Subcutaneous abdominal adipose tissue (tissue), 5 donors: Measurements from ENCODE around the gene TLE6.
"Not testable (repeated sequence)": the region's sequence is repeated elsewhere in the genome, so short reads cannot be mapped to it uniquely, and the experiment has no call there.

Experiments used
- H3K27ac ChIP-seq: one replicate; pipeline ENCODE4 v1.7.0; 2013; ENCODE audit warnings: low read depth, mild to moderate bottlenecking, inconsistent platforms, low read length, moderate library complexity
- H3K27me3 ChIP-seq, 5 donors: one replicate each; pipeline ENCODE4 v1.7.0; 2013; ENCODE audit warnings: low read length in 5 of 5, inconsistent platforms in 1 of 5; ENCODE audit not compliant: control insufficient read depth in 5 of 5, insufficient read depth in 4 of 5
- H3K36me3 ChIP-seq, 5 donors: one replicate each; pipeline ENCODE4 v1.7.0; 2013; ENCODE audit warnings: low read length in 5 of 5; ENCODE audit not compliant: control insufficient read depth in 5 of 5, insufficient read depth in 5 of 5
- H3K4me1 ChIP-seq, 5 donors: one replicate each; pipeline ENCODE4 v1.7.0; 2013; ENCODE audit warnings: low read length in 5 of 5, mild to moderate bottlenecking in 3 of 5, moderate library complexity in 1 of 5; ENCODE audit not compliant: control insufficient read depth in 5 of 5, insufficient read depth in 5 of 5
- H3K4me3 ChIP-seq, 5 donors: one replicate each; pipeline ENCODE4 v1.7.0; 2013; ENCODE audit warnings: low read length in 5 of 5, low read depth in 1 of 5
- H3K9ac ChIP-seq, 5 donors: one replicate each; pipeline ENCODE4 v1.7.0; 2013; ENCODE audit warnings: low read length in 5 of 5, mild to moderate bottlenecking in 4 of 5, moderate library complexity in 3 of 5
- H3K9me3 ChIP-seq, 5 donors: one replicate each; pipeline ENCODE4 v1.7.0; 2013; ENCODE audit warnings: low read length in 5 of 5; ENCODE audit not compliant: control insufficient read depth in 5 of 5
- donor health status: healthy.
- donor health status: healthy.
- donor health status: healthy.
- donor health status: healthy.
- donor health status: healthy.

TLE6 gene

DNA sequence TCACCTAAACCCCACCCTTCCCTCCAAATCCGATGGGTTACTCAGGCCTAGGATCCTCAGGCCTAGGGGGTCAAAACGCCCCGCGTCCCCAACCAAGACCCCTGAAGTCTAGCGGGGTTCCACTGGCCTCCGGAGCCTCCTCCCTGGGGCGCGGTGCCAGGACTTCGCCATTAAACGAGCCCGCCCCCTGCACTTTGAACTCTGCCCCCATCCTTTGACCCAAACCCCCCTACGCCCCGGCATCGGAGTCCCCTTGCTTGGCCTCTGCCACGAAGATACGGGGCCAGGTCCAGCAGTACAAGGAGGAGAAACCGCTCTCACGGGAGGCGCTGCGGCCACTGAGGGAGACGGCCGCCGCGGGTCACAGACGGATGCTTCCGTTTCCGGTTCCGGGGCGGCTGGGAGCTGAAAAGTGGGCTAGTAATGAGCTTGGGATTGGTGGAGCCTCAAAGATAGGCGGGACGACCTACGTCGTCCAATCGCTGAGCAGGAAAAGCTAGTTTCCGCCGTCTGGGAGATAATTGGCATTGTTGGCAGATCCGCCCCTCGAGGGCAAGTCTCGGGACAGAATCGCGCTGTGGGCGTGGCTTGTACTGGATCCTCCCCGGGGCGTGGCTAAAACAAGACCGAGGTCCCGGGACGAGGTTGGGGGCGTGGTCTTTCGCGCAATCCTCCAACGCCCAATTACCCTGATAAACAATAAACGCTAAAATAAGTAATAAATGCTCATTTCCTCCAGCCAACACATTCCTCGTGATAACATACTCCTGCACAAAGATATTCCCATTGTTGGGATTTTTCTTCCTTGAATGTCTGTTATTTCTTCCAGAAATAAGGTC lies 26.9 kb upstream of the TLE6 start:
- H3K4me3 ChIP-seq = peak overlapping the region; percentile 89 to 98 (median 96)
- H3K27ac ChIP-seq = peak overlapping the region; percentile 94
- peak overlapping the region; percentile 80 to 98 (median 96) for H3K9ac ChIP-seq
- no peaks in the 10 kb centered on the region for H3K27me3 ChIP-seq
- no peaks in the 10 kb centered on the region for H3K9me3 ChIP-seq
- H3K36me3 ChIP-seq = no peaks in the 10 kb centered on the region
- H3K4me1 ChIP-seq = peaks cover 6 to 29% (median 22%) of the 10 kb centered on the region in 5 donors

DNA sequence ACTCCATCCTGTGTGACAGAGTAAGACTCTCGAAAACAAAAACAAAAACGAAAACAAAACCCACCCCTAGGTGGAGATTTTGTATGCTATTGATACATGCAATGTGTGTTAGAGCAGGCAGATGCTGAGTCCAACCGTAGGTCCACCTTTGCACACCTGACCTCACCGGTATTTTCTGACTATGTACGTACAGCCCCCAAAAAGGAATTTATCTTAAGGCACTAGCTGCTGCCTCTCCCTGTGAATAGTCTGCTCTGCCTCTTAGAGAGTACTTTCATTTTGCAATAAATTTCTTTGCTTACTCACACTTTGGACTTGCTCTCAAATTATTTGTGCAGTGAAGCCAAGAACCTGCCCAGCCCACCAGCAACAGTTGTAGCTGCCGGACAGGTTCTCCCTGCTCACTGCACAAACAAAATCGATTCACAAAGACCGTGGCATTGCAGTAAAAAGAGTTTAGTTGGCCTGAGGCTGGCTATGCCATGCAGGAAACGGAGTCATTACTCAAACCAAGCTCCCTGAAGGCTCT lies 24.3 kb upstream of the TLE6 start:
- Histone ChIP-seq H3K4me3 (peak overlapping the region in 3 of 5 donors; percentile 23 to 37 (median 33)), H3K9ac (no peak overlapping the region), H3K27me3 (no peaks in the 10 kb centered on the region), H3K4me1 (peaks cover 6 to 21% (median 16%) of the 10 kb centered on the region in 5 donors), H3K27ac (no peak overlapping the region), H3K36me3 (no peaks in the 10 kb centered on the region), H3K9me3 (no peaks in the 10 kb centered on the region)

GRCh38 chr19:2957160-2957559 lies 20.2 kb upstream of the TLE6 start:
- Histone ChIP-seq H3K27me3 (no peaks in the 10 kb centered on the region), H3K4me1 (peaks cover 0 to 10% (median 5%) of the 10 kb centered on the region in 5 donors), H3K9ac (no peak overlapping the region), H3K9me3 (no peaks in the 10 kb centered on the region), H3K4me3 (no peak overlapping the region), H3K27ac (no peak overlapping the region), H3K36me3 (no peaks in the 10 kb centered on the region)

GRCh38 chr19:2960120-2960519 lies 17.2 kb upstream of the TLE6 start:
- Histone ChIP-seq H3K9ac (no peak overlapping the region), H3K9me3 (no peaks in the 10 kb centered on the region), H3K36me3 (no peaks in the 10 kb centered on the region), H3K4me1 (peaks cover 0 to 6% (median 0%) of the 10 kb centered on the region in 5 donors), H3K27ac (no peak overlapping the region), H3K4me3 (no peak overlapping the region), H3K27me3 (no peaks in the 10 kb centered on the region)

GRCh38 chr19:2962018-2962670 lies 15.2 kb upstream of the TLE6 start:
- no peak overlapping the region for H3K9ac ChIP-seq
- H3K27ac ChIP-seq = no peak overlapping the region
- no peaks in the 10 kb centered on the region for H3K9me3 ChIP-seq
- H3K36me3 ChIP-seq = no peaks in the 10 kb centered on the region
- H3K4me1 ChIP-seq = peaks cover 0 to 6% (median 0%) of the 10 kb centered on the region in 5 donors
- H3K4me3 ChIP-seq = peak overlapping the region in 2 of 5 donors; percentile 31 to 64
- H3K27me3 ChIP-seq = no peaks in the 10 kb centered on the region

- Histone ChIP-seq H3K9me3 (no peaks in the 10 kb centered on the region), H3K4me1 (peaks cover 0 to 6% (median under 1%) of the 10 kb centered on the region in 5 donors), H3K9ac (no peak overlapping the region), H3K27me3 (no peaks in the 10 kb centered on the region), H3K27ac (no peak overlapping the region), H3K4me3 (no peak overlapping the region), H3K36me3 (no peaks in the 10 kb centered on the region)
Measured at GRCh38 chr19:2963122-2963521, 14.2 kb upstream of the TLE6 start.

DNA sequence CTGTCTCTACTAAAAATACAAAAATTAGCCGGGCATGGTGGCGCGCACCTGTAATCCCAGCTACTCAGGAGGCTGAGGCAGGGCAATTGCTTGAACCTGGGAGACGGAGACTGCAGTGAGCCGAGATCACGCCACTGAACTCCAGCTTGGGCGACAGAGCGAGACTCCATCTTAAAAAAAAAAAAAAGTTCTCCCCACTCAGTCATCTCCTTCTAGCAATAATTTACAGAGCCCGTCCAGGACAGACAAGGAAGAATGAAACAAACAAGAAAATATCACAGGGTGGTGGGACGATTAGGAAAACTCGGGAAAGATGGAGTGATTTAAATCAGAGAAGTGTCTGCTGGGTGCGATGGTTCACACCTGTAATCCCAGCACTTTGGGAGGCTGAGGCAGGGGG lies 13.7 kb upstream of the TLE6 start:
- H3K9me3 ChIP-seq, H3K9ac ChIP-seq, H3K27ac ChIP-seq, H3K36me3 ChIP-seq, H3K4me3 ChIP-seq, H3K27me3 ChIP-seq: not testable (repeated sequence)
- H3K4me1 ChIP-seq = peaks cover 0 to 10% (median 5%) of the 10 kb centered on the region in 5 donors

- Histone ChIP-seq H3K9me3 (no peaks in the 10 kb centered on the region), H3K36me3 (no peaks in the 10 kb centered on the region), H3K27ac (no peak overlapping the region), H3K4me3 (no peak overlapping the region), H3K9ac (no peak overlapping the region), H3K27me3 (no peaks in the 10 kb centered on the region), H3K4me1 (peaks cover 4 to 18% (median 13%) of the 10 kb centered on the region in 5 donors)
Measured at GRCh38 chr19:2964874-2965273, 12.5 kb upstream of the TLE6 start.

GRCh38 chr19:2967972-2968371 lies 9.4 kb upstream of the TLE6 start:
- Histone ChIP-seq H3K4me1 (peaks cover 9 to 44% (median 41%) of the 10 kb centered on the region in 5 donors), H3K9ac (no peak overlapping the region), H3K27ac (no peak overlapping the region), H3K36me3 (no peaks in the 10 kb centered on the region), H3K27me3 (no peaks in the 10 kb centered on the region), H3K9me3 (no peaks in the 10 kb centered on the region), H3K4me3 (no peak overlapping the region)

- H3K9ac ChIP-seq = peak overlapping the region in 2 of 5 donors; percentile 26 to 48
- H3K27ac ChIP-seq = peak overlapping the region; percentile 76
- H3K36me3 ChIP-seq = no peaks in the 10 kb centered on the region
- H3K4me3 ChIP-seq = peak overlapping the region in 3 of 5 donors; percentile 4 to 11 (median 9)
- H3K27me3 ChIP-seq = no peaks in the 10 kb centered on the region
- H3K9me3 ChIP-seq = no peaks in the 10 kb centered on the region
- peaks cover 9 to 55% (median 52%) of the 10 kb centered on the region in 5 donors for H3K4me1 ChIP-seq
Measured at GRCh38 chr19:2969104-2969504, 8.3 kb upstream of the TLE6 start.
